NB4 (cell line): ENCODE measurements around the gene FCMR.

Source experiments
- DNase-seq: peaks from one replicate; pipeline ENCODE4 v3.0.0; 2010; ENCODE audit warnings: low read depth
- H3K4me3 ChIP-seq: one replicate; pipeline ENCODE4 v1.5.1; 2011; ENCODE audit warnings: mild to moderate bottlenecking, low read depth, low read length, moderate library complexity
- CTCF ChIP-seq: IDR thresholded peaks from one replicate; pipeline ENCODE4 v1.5.1; 2012; ENCODE audit warnings: low read depth, low read length
- MAX ChIP-seq: IDR thresholded peaks from 2 replicates; pipeline ENCODE4 v1.6.1; 2011; ENCODE audit warnings: low read depth, low read length
- MYC ChIP-seq: IDR thresholded peaks from 2 replicates; pipeline ENCODE4 v1.6.1; 2011; ENCODE audit warnings: low read depth, low read length
- POLR2A ChIP-seq: IDR thresholded peaks from 2 replicates; pipeline ENCODE4 v1.6.1; 2011; ENCODE audit warnings: mild to moderate bottlenecking; ENCODE audit not compliant: insufficient read length; ENCODE audit errors: extremely low read depth

The FCMR gene

GRCh38 chr1:206892351-206892984 lies 29.3 kb downstream of the FCMR start:
- no peak overlapping the region for H3K4me3 ChIP-seq
- no peak for TF ChIP-seq CTCF
- no peak for TF ChIP-seq POLR2A
- no peak for TF ChIP-seq MAX
- TF ChIP-seq MYC, result no peak
- no peak for DNase-seq

GRCh38 chr1:206891412-206891811 lies 30.3 kb downstream of the FCMR start:
- TF ChIP-seq MYC, result no peak
- TF ChIP-seq CTCF, result no peak
- no peak for TF ChIP-seq MAX
- no peak for TF ChIP-seq POLR2A
- H3K4me3 ChIP-seq, result no peak overlapping the region
- DNase-seq, result no peak

- no peak for DNase-seq
- no peak for TF ChIP-seq MAX
- TF ChIP-seq CTCF, result no peak
- TF ChIP-seq MYC, result no peak
- no peak for TF ChIP-seq POLR2A
- H3K4me3 ChIP-seq, result no peak overlapping the region
These were observed 31.3 kb downstream of the FCMR start for GRCh38 chr1:206890125-206891060.

GRCh38 chr1:206887701-206888100 lies 34.0 kb downstream of the FCMR start:
- DNase-seq, result no peak
- TF ChIP-seq MYC (no peak), MAX (no peak), CTCF (no peak)
- H3K4me3 ChIP-seq, result no peak overlapping the region

GRCh38 chr1:206886831-206887230 lies 34.9 kb downstream of the FCMR start:
- TF ChIP-seq POLR2A, result no peak
- no peak for TF ChIP-seq CTCF
- TF ChIP-seq MAX, result no peak
- no peak for TF ChIP-seq MYC
- H3K4me3 ChIP-seq, result no peak overlapping the region
- DNase-seq, result no peak
